T-helper 2 cell treated with Interferon-gamma antibody and Interleukin-4, amounts not matched to agents 100 ng/mL and 5 ng/mL, for 36 hours (primary cell): ENCODE results near the gene LCN2. TPM values are rescaled to one million over a fixed set of nuclear protein-coding genes. Genes with fewer than 3 reads are reported as not detected.

Experiments
- intact Hi-C: fragments of 100-400 bp; cut with micrococcal nuclease; formaldehyde crosslinking; loops from one replicate; pipeline ENCODE4 v1.15.1; 2023
- total RNA-seq: library from RNA; stranded (reverse); gene quantifications from 2 replicates; pipeline ENCODE4 v1.2.3, GENCODE V29; 2022

LCN2 gene
- total RNA-seq, 1 donor from 2014 or later = not detected

DNA sequence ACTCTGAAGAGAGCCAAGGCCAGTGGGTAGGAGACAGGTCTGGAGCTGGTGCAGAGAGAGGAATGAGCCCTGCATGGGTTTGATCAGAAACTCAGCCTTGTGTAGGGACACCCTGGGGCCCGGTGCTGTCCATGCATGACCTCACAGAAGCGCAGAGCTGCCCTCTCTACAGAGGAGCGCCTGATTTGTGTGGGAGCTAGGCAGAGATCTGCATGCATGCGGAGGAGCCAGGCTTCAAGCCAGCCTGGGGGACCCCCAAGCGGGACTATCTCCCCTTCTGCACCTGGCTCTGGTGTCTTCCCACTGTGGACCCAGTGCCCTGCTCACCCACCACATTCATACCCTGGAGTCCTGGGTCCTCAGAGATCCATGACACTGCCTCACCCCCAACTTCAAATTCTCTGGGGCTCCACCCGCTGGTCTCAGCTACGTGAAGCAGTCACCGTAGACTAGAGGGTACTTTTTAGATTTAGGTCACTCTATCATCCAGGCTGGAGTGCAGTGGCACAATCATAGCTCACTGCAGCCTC is 2.6 kb upstream of the LCN2 start:
- intact Hi-C loops = no loop called here

DNA sequence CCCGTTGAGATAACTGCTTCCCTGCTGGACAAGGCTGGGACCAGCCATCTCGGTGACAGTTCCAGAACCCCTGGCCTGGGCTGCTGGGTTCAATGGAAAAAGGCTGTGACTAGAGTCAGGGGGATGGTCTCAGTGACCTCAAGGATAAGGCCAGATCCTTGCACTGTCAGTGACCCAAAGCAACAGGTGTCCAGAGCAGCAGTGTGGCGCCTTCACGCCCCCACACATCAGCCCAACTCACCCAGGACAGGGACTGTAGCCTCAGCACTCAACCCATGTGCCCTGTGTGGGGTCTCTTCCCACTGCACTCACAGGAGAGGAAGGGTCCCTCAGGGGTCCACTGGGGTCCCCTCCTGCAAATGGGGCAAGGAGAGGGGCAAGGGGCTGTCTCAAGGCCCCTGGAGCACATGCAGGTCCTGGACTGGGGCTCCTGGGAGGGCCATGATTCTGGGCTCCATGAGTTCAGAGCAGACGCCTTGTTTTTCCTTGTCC is 698 bp upstream of the LCN2 start:
- intact Hi-C loops = no loop called here

DNA sequence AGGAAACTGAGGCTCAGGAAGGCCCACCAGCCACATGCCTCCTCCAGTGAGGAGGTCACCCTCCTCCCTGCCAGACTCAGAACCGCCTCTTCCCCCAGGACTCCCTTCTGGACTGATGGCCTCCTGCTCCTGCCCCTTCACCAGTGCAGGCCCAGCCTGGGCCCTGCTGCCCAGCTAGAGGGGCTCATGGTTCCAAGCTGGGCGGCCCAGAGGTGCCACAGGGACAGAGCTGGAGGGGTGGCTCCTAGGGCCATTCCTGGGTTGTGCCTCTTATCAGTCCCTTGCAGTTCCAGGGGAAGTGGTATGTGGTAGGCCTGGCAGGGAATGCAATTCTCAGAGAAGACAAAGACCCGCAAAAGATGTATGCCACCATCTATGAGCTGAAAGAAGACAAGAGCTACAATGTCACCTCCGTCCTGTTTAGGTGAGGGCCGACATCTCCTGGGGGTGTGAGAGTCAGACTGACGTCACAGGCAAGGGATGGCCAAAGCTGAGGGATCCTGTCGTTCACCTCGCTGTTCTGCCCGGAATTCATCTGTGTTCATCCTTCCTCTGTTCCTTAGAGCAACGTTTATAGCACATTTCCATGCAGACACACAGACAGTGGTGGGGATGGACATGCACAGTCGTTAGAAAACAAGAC is 819 bp downstream of the LCN2 start:
- intact Hi-C loops = no loop called here

DNA sequence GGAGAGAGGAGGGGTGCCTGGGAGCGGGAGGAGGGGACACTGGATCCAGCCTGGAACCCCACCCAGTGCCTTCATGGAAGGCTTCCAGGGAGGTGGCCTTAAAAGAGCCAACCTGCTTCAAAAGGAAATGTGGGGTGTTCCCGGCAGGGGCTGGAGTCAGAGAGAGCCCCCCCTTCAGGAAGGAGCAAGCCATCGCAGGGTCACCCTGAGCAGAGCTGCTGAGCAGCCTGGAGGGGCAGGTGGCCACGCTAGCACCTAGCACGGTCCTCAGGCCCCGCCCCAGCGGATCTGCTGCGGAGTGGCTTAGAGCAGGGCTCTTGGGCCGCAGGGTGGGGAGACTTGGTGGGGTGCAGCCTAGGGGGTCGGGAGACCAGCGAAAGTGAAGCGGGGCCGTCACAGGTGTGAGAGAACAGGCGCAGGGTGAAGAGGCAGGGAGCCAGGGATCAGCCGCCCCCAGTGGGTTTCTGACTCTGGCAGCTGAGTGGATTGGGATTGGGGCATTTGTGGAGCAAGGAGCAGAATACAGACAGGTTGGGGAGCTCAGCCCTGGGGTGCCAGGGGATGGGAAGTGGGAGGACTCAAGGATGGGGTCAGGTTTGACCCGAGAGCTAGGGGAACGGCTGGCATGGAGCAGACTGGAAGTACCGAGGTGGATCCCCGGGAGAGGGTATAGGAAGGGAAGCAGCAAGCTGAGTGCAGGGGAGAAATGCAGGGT is 1.5 kb downstream of the LCN2 start:
- intact Hi-C loops = no loop called here

DNA sequence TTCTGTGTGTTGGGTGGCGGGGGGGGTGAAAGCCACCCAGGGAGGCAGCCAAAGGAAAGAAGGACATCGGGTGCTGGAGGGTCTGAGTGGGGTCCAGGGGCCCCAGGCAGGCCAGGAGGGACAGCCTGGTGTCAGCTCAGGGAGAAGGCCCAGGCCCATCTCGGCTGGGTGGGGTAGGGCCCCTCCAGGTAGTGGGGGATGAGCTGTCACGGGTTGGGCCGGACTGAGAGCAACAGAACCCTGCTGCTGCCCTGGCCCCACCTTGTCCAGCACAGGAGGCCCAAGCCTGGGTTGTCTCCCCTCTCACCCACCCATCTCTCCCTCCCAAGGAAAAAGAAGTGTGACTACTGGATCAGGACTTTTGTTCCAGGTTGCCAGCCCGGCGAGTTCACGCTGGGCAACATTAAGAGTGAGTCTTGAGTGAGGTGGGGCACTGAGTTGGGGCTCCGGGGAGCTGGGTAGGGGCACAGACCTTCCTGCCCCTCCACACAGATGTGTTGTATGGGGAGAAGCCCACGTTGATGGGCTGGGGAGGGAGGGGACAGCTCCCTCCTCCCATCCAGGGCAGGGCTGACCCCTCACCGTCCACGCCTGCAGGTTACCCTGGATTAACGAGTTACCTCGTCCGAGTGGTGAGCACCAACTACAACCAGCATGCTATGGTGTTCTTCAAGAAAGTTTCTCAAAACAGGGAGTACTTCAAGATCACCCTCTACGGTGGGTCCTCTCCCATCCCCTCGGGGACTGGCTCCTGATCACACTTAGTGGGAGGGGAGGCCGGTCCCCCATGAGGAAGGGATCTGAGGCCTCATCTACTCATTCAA is 2.3 kb downstream of the LCN2 start:
- intact Hi-C loops = no loop called here

DNA sequence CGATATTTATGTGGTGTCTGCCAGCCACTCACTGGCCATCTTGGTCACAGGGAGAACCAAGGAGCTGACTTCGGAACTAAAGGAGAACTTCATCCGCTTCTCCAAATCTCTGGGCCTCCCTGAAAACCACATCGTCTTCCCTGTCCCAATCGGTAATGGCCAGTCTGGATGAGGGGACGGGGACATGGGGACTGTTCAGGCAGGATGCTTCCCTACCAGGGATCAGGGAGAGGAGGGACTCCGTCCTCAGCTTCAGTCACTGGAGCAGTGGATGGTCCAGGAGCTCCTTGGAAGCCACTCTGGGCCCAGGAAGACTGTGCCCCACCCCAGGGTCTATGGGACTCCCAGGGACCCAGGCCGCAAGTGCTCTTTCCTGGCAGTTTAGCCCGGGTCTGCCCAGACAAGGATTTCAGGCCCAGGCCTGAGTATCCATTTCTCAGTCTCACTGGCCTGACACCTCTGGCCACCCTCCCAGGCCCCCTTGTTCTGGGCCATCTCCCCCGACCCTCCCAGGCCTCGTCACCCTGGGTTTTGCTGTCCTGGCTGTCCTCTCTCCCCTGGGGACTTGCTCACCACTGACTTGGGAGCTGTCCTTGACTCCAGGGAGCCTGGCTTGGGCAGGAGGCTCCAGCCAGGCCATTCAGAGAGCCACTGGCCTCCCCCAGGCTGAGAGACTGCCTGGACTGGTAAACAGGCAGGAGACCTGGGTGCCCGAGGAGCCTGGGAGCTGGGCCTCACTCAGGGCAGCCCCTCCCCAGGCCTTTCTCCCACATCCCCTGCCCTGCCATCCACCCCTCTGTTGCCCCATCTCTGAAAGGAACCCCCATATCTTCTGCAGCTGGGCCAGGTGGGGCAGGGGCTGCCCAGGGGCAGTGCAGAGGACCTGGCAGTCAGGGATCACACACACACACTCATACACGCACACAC is 3.1 kb downstream of the LCN2 start:
- intact Hi-C loops = no loop called here

DNA sequence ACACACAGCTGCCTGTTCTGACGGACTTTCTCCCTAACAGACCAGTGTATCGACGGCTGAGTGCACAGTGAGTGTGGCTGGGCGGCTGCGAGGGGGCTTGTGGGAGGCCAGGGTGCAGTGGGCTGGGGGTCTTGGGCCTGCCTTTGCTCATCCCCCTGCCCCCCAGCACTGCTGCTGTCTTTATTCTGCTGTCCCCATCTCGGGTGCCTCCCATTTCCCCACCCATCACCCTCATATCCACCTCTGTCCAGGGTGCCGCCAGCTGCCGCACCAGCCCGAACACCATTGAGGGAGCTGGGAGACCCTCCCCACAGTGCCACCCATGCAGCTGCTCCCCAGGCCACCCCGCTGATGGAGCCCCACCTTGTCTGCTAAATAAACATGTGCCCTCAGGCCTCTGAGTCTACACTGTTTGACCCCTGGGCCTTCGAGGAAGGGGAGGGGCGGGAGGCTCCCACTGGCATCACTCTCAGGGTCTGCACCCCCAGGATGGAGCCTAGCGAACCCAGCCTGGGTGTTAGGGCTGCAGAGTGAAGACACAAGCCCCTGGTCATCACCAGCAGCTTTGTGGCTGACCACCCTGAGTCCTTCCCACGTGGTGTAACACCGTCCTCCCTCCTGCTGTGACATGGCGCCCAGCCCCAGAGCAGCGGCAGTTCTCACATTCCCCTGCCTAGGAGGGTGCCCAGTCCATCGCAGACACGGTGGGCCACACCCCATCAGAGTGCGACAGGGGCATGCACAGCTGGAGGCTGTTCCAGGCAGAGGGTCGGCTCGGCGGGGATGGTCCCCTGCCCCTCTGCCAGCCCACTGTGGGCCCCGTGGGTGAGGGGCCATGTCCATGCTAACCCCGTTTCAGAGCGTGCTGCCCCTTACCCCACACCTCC is 4.0 kb downstream of the LCN2 start:
- intact Hi-C loops = no loop called here

DNA sequence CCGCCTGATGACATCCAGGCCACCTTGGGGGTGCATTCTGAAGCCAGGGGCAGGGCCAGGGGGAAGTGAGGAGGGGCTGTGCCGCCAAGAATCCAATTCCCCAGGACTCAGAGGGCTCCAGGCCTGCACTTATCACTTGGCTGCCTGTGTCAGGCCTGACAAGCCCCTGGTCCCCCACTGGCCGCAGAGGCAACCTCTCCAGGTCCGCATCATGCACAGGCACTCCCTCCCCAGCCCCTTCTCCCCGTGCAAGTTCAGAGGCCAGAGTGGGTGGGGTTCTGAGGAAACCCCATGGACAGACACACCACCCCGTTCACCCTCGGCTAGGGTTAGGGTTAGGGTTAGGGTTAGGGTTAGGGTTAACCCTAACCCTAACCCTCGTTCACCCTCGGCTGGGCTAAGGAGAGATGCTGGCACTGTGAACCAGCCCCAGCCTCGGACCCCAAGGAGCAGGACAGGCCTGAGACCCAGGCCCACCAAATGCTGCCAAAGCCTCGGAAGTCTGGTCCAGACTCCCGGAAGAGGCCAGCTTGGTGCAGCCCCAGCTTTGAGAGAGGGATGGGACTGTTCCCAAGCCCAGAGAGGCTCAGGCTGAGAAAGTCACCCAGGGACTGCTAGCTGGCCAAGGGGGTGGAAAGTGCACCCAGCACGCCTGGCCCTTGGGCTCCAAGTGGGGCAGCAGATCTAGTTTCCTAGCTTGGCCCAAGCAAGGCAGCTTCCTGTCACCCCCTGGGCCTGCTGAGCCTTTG is 4.9 kb downstream of the LCN2 start:
- intact Hi-C loops = no loop called here

DNA sequence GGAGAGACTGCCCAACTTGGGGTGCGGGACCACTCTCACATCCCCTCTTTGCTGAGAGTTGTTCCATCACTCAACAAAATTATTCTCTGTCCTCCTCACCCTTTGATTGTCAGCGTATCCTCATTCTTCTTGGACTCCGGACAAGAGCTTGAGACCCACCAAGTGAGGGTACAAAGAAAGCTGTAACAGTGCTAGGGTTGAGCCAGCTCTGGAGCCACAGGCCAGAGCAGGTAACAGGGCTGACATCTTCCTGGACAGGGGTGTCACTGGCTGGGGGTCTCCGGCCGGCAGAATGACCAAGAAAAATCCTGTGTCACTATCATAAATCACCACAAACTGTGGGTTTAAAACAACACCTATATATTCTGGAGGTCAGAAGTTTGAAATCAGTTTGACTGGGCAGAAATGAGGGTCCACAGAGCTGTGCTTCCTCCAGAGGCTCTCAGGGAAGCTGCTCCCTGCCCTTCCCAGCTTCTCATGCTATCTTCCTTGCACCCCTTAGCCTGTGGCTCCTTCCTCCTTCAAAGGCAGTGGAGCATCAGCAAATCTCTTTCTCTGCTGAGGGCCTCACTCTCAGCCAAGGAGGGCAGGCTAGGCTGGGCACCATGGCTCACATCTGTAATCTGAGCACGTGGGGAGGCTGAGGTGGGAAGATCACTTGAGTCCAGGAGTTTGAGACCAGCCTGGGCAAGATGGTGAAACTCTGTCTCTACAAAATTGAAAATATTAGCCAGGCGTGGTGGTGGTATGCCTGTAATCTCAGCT is 6.7 kb downstream of the LCN2 start:
- intact Hi-C loops = no loop called here

DNA sequence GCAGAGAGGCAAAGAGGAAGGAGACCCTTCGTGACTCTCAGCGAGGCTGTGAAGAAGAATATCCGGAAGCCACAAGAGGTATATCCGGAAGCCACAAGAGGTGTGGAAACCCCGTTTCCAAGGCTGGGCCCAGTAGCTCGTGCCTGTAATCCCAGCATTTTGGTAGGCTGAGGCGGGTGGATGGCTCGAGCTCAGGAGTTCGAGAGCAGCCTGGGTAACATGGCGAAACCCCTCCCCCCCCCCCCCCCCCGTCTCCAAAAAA is 10.2 kb downstream of the LCN2 start:
- intact Hi-C loops = loop anchor here (1.0 kb wide), 1 partner anchor 117 kb away; the partner anchor contains the start of genes GOLGA2 and SWI5

DNA sequence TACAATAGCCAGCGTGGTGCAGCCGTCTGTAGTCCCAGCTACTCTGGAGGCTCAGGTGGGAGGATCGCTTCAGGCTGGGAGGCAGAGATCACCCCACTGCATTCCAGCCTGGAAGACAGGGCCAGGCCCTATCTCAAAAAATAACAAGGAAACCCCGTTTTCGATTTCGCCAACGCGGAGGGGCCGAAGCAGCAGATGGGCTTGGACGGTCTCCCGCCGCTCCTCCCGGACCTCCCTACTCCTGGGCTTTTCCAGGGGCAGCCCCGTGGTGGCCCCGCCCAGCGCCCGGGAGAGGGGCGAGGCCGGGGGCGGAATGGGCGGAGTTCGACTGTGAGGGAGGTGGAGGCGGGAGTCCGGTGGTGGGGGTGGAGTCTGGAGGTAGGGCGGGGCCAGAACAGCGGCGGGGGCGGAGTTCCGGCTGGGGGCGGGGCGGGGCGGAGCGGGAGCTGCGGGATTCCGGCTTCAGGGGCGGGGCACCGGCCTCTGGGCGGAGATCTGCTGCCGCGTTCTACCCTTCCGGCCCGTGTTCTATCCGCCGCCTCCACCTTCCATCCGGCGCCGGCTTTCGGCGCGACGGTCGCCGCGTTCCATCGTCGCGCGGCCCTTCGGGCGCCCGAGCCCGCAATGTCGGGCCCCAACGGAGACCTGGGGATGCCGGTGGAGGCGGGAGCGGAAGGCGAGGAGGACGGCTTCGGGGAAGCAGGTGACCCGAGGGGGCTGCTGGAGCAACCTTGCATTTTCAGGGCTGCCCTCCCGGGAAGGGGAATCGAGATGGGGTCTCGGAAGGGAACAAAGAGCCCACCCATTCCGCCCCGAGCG is 10.7 kb downstream of the LCN2 start, which contains the start of gene BBLN:
BBLN (plus strand) TSS at position 482 of the 819 bp plus-strand sequence; CDS start at position 625, 143 bp downstream.
- intact Hi-C loops = loop anchor here (1.0 kb wide), 5 partner anchors 32 to 162 kb away; partner anchors contain the start of genes COQ4, GOLGA2, NAIF1 and SWI5

DNA sequence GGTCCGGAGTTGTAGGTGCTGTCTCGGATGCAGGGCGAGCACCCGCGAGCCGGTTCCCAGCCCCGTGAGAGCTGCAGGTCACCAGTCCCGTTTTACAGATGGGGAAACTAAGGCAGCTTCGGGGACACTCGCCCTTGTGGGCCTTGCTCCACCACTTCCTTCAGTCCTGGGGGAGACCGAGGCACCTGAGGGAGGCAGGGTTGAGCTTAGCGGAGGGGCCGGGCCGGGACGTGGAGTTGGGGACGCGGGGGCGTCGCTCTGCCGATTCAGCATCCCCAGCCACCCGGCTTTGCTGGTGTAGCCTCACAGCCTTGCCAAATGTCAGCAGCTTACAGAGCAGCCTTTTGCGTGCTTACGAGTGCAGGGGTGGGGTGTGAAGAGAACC is 11.3 kb downstream of the LCN2 start:
- intact Hi-C loops = loop anchor here (1.0 kb wide), 4 partner anchors 32 to 162 kb away; partner anchors contain the start of genes COQ4, NAIF1 and TRUB2

DNA sequence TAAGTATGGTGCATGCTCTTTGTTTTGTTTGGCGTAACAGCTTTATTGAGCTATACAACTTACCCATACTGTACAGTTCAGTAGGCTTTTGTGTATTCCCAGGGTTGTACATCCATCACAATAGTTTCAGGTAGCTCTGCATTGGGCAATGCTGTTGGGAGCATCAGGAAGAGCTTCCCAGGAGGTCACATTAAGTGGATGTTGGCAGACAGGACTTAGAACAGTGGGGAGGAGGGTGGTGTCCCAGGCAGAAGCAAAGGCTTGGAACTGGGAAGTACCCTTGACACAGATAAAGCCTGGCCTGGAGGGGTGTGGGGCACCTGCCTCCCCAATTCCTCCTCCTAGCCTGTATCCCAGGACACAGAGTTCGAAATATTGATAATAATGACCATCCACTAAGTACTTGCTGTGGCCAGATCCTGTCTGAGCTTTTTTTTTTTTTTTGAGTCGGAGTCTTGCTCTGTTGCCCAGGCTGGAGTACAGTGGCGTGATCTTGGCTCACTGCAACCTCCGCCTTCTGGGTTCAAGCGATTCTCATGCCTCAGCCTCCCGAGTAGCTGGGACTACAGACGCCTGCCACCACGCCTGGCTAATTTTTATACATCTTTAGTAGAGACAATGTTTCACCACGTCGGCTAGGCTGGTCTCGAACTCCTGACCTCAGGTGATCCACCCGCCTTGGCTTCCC is 12.1 kb downstream of the LCN2 start:
- intact Hi-C loops = no loop called here

DNA sequence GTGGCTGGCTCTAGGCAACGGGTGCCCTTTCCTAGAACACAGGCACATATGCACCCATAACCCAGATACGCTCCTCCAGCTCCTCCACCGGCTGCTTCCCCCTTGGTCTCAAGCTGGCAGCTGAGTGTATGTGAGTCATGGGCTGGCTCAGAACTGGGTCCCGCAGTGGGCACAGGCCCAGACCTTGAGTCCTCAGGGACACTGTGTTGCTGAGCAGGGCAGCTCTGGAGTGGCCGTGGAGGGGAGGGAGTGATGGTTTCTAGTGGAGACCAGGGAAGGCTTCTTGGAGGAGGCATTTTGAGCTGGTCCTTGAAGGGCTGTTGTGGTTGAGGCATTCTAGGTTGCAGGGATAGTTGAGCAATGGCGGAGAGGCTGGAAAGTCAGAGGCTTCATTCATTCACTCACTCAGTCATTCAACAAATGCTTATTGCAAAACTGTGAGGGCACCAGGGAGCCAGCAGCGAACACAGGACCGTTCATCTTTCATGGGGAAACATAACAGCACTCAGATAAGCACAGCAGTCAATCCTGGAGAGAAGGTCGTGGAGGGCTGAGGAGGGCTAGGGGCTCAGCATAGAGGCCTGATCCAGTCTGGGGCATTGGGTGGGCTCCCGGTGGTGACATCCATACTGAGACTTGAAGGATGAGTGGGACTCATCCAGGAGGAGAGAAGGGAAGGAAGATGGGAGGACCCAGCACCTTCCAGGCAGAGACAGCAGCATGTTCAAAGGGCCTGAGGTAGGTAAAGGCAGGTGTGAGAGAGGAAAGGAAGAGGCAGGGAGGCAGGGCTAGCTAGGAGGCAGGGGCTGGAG is 13.2 kb downstream of the LCN2 start:
- intact Hi-C loops = no loop called here

DNA sequence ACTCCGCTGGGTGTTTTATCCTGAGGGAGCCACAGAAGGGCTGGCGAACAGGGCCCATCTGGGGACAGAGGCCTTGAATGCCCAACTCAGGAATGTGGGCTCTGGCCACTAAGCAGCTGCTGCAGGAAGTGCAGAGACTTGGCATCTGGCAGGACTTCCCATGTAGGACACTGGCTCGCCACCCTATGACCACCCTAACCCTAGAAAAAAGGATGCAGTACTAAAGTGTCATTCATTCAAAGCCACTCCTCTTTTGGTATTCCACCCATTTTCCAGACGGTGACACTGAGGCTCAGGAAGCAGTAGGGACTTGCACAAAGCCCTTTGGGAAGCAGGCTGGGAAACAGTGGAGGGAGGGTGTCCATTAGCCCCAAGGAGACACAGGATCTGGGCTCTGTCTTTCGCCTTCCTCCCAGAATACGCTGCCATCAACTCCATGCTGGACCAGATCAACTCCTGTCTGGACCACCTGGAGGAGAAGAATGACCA is 13.8 kb downstream of the LCN2 start:
- intact Hi-C loops = no loop called here
